Thyroid gland (tissue), 4 donors: Measurements from ENCODE around the gene RAB32. TPM values are rescaled to one million over a fixed set of nuclear protein-coding genes. Genes with fewer than 3 reads are reported as not detected.

Source experiments
- DNase-seq, 2 donors: peaks; one replicate each; pipeline ENCODE4 v3.0.0-alpha.2; 2019
- H3K27ac ChIP-seq, 3 donors: fragments of 200-600 bp; sonication (generic); 1 replicate in 2 of 3; 2 replicates in 1 of 3; pipeline ENCODE4 v1.5.1; 2016 to 2019; ENCODE audit warnings: mild to moderate bottlenecking in 1 of 3, moderate library complexity in 1 of 3
- H3K27me3 ChIP-seq: fragments of 200-600 bp; sonication (generic); one replicate; pipeline ENCODE4 v1.5.1; 2019
- H3K36me3 ChIP-seq, 2 donors: fragments of 200-600 bp; sonication (generic); one replicate each; pipeline ENCODE4 v1.5.1; 2016 to 2019
- H3K4me1 ChIP-seq, 2 donors: fragments of 200-600 bp; sonication (generic); one replicate each; pipeline ENCODE4 v1.5.1; 2017 to 2019
- H3K4me3 ChIP-seq, 3 donors: fragments of 200-600 bp; sonication (generic); replicated peaks in 1 of 3; 1 replicate in 2 of 3; 2 replicates in 1 of 3; pipeline ENCODE4 v1.5.1; 2016; ENCODE audit warnings: mild to moderate bottlenecking in 1 of 3
- H3K9me3 ChIP-seq: fragments of 200-600 bp; sonication (generic); one replicate; pipeline ENCODE4 v1.5.1; 2017
- POLR2A ChIP-seq, 2 donors: fragments of 450-650 bp; IDR thresholded peaks; one replicate each; pipeline ENCODE4 v1.6.1; 2017; ENCODE audit warnings: antibody characterized with exemption in 2 of 2, mild to moderate bottlenecking in 2 of 2, moderate library complexity in 1 of 2
- WGBS, 2 donors: methylation state at CpG; one replicate each; pipeline ENCODE4 v1.1.5; 2017; 5-methylcytosine and 5-hydroxymethylcytosine counted together
- intact Hi-C: fragments of 100-400 bp; cut with DNase I; formaldehyde crosslinking; loops from one replicate; pipeline ENCODE4 v1.15.1; 2023
- total RNA-seq, 4 donors: library from RNA; depleted of rRNA; stranded (reverse); fragments of >200 nt; gene quantifications; one replicate each; pipeline ENCODE4 v1.2.3, GENCODE V29; 2016
- TF ChIP-seq, protein P1 (sequence below), 6 experiments: fragments of 200-600 bp in 3 of 6; fragments of 450-650 bp in 3 of 6; sonication (generic) in 3 of 6; IDR thresholded peaks; one replicate each; pipeline ENCODE4 v1.5.1; 2016 to 2019; ENCODE audit warnings: antibody characterized with exemption in 6 of 6, mild to moderate bottlenecking in 2 of 6, inconsistent platforms in 1 of 6, moderate library complexity in 1 of 6

Gene RAB32
- total RNA-seq, 4 donors from 2014 or later: 8.6 to 23.8 (median 18.3) TPM

DNA sequence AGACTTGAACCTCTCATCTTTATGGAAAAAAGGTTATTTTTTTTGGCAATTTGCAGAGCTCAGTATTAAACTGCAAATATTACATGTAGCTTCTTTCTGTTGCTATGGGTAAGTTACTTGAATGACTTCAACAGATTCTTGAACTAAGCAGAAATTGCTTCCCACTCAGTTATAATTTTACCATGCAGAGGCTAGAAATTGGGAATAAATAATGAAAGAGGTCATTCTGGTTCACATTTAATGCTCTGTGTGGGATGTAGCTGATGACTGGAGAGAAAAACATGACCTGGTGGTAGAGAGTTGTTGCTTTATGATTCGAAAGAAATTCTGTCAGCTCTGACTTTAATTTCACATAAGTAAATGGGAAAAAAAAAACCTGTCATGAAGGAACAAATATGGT lies 38.3 kb downstream of the RAB32 start:
- Histone ChIP-seq H3K27ac (no peak overlapping the region), H3K4me3 (no peak overlapping the region), H3K4me1 (no peaks in the 10 kb centered on the region), H3K27me3 (no peaks in the 10 kb centered on the region), H3K36me3 (no peaks in the 10 kb centered on the region), H3K9me3 (no peaks in the 10 kb centered on the region)
- intact Hi-C loops: no loop called here
- DNase-seq: no peak
- TF ChIP-seq POLR2A (IDR thresholded peaks at IDR 0.05): no peak
- TF ChIP-seq, protein P1, sequence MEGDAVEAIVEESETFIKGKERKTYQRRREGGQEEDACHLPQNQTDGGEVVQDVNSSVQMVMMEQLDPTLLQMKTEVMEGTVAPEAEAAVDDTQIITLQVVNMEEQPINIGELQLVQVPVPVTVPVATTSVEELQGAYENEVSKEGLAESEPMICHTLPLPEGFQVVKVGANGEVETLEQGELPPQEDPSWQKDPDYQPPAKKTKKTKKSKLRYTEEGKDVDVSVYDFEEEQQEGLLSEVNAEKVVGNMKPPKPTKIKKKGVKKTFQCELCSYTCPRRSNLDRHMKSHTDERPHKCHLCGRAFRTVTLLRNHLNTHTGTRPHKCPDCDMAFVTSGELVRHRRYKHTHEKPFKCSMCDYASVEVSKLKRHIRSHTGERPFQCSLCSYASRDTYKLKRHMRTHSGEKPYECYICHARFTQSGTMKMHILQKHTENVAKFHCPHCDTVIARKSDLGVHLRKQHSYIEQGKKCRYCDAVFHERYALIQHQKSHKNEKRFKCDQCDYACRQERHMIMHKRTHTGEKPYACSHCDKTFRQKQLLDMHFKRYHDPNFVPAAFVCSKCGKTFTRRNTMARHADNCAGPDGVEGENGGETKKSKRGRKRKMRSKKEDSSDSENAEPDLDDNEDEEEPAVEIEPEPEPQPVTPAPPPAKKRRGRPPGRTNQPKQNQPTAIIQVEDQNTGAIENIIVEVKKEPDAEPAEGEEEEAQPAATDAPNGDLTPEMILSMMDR (IDR thresholded peaks at IDR 0.05): no peak
- WGBS, 2 donors: 81 to 85% methylated on average over 1 of the region's 1 CpG

DNA sequence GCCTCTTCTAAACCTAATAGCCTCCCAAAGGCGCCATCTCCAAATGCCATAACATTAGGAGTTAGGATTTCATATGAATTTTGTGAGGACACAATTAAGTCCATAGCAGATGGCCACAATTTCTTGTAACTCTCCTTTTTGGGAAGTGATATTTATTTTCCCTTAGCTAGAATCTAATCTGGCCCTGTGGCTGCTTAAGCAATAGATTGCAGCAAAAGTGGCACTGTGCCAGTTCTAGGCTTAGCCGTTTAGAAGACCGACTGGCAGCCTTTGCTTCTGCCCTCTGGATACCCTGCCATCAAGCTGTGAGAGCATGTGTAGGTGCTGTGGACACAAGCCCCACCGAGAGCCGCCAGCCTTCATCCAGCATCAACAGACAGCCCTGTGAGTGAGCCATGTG lies 39.2 kb downstream of the RAB32 start:
- Histone ChIP-seq H3K36me3 (no peaks in the 10 kb centered on the region), H3K9me3 (no peaks in the 10 kb centered on the region), H3K27ac (no peak overlapping the region), H3K4me1 (no peaks in the 10 kb centered on the region), H3K4me3 (no peak overlapping the region), H3K27me3 (no peaks in the 10 kb centered on the region)
- intact Hi-C loops: no loop called here
- no peak for TF ChIP-seq POLR2A (IDR thresholded peaks at IDR 0.05)
- WGBS, 2 donors: 69 to 79% methylated on average over 5 of the region's 5 CpGs
- peak; percentile 6 to 16 for DNase-seq

DNA sequence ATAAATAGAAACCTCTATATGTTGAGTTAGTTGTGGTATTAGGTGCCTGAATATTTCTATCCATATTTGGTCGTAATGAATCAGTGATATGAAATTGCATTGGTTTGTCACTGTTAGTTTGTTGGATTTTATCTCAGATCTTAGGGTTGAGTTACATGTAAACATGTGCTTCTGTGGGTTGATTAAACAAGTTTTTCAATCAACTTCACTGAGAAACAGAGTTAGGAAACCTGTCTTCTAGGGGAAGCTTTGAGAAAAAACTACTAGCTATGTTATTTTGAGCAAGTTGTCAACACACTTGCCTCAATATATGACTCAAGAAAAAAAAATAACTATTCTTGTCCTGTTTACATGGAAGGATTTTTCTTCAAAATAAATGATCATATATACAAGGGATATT lies 40.3 kb downstream of the RAB32 start:
- Histone ChIP-seq H3K36me3 (no peaks in the 10 kb centered on the region), H3K27me3 (no peaks in the 10 kb centered on the region), H3K4me3 (no peak overlapping the region), H3K4me1 (no peaks in the 10 kb centered on the region), H3K9me3 (no peaks in the 10 kb centered on the region), H3K27ac (no peak overlapping the region)
- DNase-seq: no peak
- no peak for TF ChIP-seq POLR2A (IDR thresholded peaks at IDR 0.05)
- TF ChIP-seq, protein P1 (IDR thresholded peaks at IDR 0.05): no peak
- WGBS, 2 donors: 77 to 84% methylated on average over 1 of the region's 1 CpG
- intact Hi-C loops: no loop called here

DNA sequence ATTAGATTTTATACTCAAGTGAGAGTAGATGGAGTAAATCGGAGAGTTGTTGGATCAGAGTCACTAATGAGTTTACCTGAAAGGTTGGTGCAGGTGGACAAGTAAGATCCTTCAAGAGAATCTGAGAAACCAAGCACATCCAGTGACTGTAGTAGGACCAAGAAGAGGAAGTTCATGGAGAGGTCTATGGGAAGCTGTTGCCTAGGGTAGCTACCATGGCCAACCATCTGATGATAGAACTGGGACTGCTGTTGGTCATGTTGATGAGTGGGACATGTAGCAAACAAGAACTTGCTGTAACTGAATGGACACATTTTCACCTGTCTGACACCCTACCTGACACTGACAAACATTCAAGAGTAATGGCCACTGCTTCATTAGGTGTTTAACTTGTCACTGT lies 43.8 kb downstream of the RAB32 start:
- H3K4me3 ChIP-seq: no peak overlapping the region
- H3K4me1 ChIP-seq: no peaks in the 10 kb centered on the region
- 0% methylated on average over 1 of the region's 1 CpG; no CpG with 5 or more reads in 1 of the 2 donors for WGBS, 2 donors
- no peaks in the 10 kb centered on the region for H3K27me3 ChIP-seq
- no peaks in the 10 kb centered on the region for H3K9me3 ChIP-seq
- no peak overlapping the region for H3K27ac ChIP-seq
- DNase-seq: no peak
- intact Hi-C loops: no loop called here
- no peaks in the 10 kb centered on the region for H3K36me3 ChIP-seq
- TF ChIP-seq POLR2A (IDR thresholded peaks at IDR 0.05): no peak
- TF ChIP-seq, protein P1 (IDR thresholded peaks at IDR 0.05): no peak

DNA sequence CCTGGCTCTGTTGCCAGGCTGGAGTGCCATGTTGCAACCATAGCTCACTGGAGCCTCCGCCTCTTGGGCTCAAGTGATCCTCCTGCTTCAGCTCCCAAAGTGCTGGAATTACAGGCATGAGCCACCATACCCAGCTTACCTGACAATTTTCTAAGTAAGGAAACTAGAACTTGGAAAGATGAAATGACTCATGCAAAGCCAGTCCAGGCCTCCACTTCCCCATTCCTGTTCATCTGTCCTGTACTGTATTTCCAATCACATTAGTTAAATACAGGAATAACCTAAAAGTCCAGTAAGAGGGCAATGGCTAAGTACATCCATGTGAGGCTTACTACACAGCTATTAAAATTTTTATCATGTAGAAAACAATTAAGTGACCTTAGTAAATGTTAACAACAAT lies 46.9 kb downstream of the RAB32 start:
- DNase-seq: no peak
- H3K4me1 ChIP-seq: no peaks in the 10 kb centered on the region
- H3K36me3 ChIP-seq: no peaks in the 10 kb centered on the region
- no peaks in the 10 kb centered on the region for H3K9me3 ChIP-seq
- WGBS, 2 donors: 79 to 89% methylated on average over 1 of the region's 1 CpG
- H3K27me3 ChIP-seq: no peaks in the 10 kb centered on the region
- H3K27ac ChIP-seq: no peak overlapping the region
- intact Hi-C loops: no loop called here
- no peak overlapping the region for H3K4me3 ChIP-seq
- TF ChIP-seq, protein P1 (IDR thresholded peaks at IDR 0.05): no peak
- no peak for TF ChIP-seq POLR2A (IDR thresholded peaks at IDR 0.05)

DNA sequence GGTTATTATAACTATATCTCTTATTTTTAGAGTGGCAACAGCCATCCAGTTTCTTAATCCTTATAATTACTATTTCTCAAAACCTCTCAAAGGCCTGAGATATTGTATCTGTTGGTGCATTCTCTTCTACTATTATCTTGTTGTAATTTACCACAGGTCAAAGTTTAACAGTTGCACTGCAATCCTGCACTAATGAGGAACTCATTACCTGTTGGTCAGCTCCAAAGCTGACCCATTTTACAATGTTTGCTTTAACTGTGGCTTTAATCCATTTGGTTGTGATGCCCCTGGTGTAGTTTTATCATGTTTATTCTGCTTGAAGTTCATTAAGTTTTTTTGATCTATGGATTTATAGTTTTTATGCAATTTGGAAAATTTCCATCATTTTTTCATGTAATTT lies 48.8 kb downstream of the RAB32 start:
- Histone ChIP-seq H3K9me3 (no peaks in the 10 kb centered on the region), H3K4me3 (no peak overlapping the region), H3K27ac (no peak overlapping the region), H3K27me3 (no peaks in the 10 kb centered on the region), H3K36me3 (no peaks in the 10 kb centered on the region), H3K4me1 (no peaks in the 10 kb centered on the region)
- DNase-seq: no peak
- intact Hi-C loops: no loop called here
- TF ChIP-seq, protein P1 (IDR thresholded peaks at IDR 0.05): no peak
- no peak for TF ChIP-seq POLR2A (IDR thresholded peaks at IDR 0.05)
